ENCODE measurements around the gene CEP72.
"Not testable (repeated sequence)": the region's sequence is repeated elsewhere in the genome, so short reads cannot be mapped to it uniquely, and the experiment has no call there.

The CEP72 gene

DNA sequence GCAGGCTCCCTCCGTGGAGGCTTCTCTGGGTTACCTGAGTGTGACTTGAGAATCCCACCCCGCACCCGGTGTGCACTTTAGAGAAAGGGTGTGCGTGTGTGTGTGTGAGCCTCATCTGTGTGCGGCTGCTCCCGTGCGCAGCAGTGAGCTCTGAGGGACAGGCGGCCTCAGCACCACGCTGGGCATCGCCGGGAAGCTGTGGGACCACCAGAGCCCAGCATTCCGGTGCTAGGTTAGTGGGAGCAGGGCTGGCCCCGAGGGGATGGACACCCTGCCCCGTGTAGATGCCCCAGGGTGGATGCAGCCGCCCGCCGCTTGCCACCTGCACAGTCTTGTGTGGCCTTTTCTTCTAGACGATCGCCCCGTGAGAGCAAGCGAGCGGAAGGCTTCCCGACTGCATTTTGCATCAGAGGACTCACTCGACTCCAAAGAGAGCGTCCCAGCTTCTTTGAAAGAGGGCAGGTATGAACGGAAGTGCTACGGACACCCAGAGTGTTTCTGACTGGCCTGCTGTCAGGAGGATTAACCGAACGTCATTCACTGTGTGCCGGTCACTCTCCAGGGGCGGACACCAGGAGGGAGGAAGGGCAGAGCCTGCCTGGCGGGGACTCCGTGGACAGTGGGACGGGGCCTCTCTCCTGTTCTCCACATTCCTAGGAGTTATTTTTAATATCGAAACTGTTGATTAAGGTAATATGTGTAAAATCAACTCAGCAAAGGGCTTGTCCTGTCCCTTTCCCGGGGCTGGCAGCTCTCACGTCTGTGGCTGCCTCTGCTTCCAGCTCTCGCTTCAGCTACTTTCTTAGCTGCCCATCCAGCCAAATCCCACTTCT lies 12.2 kb downstream of the CEP72 start:
- ATAC-seq = no peak
- H3K36me3 Mint-ChIP-seq (ENCODE audit: low read depth) = peaks cover 37% of the 10 kb centered on the region
- H3K9me3 Mint-ChIP-seq = no peaks in the 10 kb centered on the region
- H3K4me1 Mint-ChIP-seq = no peaks in the 10 kb centered on the region
- H3K4me3 Mint-ChIP-seq = no peak overlapping the region
- no peak overlapping the region for H3K27ac Mint-ChIP-seq
- H3K27me3 Mint-ChIP-seq = no peaks in the 10 kb centered on the region
- DNase-seq = no peak

DNA sequence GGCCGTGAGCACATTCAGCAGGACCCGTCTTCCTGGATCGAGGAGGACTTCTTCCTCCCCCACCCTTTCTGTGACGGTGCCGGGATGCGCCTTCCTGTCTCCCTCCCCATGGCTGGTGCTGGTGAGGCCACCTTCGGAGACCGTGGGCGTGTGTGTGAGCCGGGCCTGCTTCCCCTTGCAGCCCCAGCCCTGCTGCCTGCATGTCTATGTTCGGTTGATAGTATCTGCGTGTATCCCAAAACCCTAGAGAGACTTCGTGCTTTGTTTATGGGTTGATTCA lies 12.8 kb downstream of the CEP72 start:
- Mint-ChIP-seq H3K27ac (no peak overlapping the region), H3K4me3 (no peak overlapping the region), H3K36me3 (ENCODE audit: low read depth) (peaks cover 33% of the 10 kb centered on the region), H3K4me1 (no peaks in the 10 kb centered on the region), H3K27me3 (no peaks in the 10 kb centered on the region), H3K9me3 (no peaks in the 10 kb centered on the region)
- ATAC-seq (no peak), DNase-seq (no peak)

DNA sequence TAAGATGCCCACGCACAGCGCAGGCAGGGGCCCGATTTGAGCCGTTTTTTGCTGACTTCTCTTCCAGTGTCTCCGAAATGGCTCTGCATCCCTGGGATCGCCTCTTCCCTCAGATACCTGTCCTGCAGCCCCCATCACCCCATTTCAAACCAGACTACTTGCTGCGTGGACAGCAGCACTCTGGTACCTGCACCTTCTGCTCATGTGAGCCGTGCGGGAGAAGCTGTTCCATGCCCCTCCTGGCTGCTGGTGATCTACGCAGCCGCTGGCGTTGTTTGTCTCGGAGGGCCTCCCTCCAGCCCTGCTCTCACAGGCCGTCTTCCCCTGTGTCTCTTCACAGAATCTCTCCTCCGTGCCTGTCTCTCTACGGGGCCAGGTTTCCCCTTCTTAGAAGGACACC lies 13.4 kb downstream of the CEP72 start:
- Mint-ChIP-seq H3K4me3 (no peak overlapping the region), H3K36me3 (ENCODE audit: low read depth) (peaks cover 29% of the 10 kb centered on the region), H3K9me3 (no peaks in the 10 kb centered on the region), H3K4me1 (no peaks in the 10 kb centered on the region), H3K27me3 (no peaks in the 10 kb centered on the region), H3K27ac (no peak overlapping the region)
- no peak for DNase-seq
- ATAC-seq = no peak

DNA sequence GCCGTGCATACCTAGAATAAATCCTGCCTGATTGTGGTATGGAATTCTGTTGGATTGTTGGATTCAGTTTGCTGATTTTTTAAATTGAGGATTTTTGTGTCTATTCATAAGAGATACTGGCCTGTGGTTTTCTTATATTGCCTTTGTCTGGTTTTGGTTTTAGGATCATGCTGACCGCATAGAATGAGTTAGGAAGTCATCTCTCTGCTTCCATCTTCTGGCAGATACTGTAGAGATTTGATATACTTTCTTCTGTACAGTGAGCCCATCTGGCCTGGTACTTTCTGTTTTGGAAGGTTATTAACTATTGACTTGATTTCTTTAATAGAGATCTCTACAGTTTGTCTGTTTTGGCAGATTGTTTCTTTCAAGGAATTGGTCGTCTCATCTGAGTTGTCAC lies 14.7 kb downstream of the CEP72 start:
- Mint-ChIP-seq H3K27ac (no peak overlapping the region), H3K36me3 (ENCODE audit: low read depth) (peaks cover 25% of the 10 kb centered on the region), H3K4me1 (no peaks in the 10 kb centered on the region), H3K27me3 (no peaks in the 10 kb centered on the region), H3K4me3 (no peak overlapping the region), H3K9me3 (no peaks in the 10 kb centered on the region)
- ATAC-seq (no peak), DNase-seq (no peak)

DNA sequence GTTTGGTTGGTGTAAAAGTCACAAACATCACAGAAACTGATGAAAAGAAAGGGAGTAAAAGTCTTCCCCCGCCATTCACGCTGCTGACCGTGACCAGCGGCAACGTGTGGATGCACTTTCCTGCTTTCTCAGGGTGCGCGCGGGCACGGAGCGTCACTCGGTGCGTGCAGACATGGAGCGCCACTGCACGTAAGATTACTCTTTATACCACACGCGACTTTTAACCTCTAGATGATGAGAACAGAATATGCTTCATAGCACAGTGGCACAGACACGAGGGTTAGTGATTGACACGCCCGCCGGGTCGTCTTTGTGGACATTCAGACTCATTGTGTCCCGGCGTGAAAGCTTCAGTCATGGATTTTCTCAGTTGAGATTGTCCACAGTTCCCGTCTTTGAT lies 15.7 kb downstream of the CEP72 start:
- no peak overlapping the region for H3K27ac Mint-ChIP-seq
- ATAC-seq (no peak), DNase-seq (no peak)
- no peaks in the 10 kb centered on the region for H3K27me3 Mint-ChIP-seq
- H3K4me1 Mint-ChIP-seq = no peaks in the 10 kb centered on the region
- H3K9me3 Mint-ChIP-seq = no peaks in the 10 kb centered on the region
- peaks cover 21% of the 10 kb centered on the region for H3K36me3 Mint-ChIP-seq (ENCODE audit: low read depth)
- no peak overlapping the region for H3K4me3 Mint-ChIP-seq

DNA sequence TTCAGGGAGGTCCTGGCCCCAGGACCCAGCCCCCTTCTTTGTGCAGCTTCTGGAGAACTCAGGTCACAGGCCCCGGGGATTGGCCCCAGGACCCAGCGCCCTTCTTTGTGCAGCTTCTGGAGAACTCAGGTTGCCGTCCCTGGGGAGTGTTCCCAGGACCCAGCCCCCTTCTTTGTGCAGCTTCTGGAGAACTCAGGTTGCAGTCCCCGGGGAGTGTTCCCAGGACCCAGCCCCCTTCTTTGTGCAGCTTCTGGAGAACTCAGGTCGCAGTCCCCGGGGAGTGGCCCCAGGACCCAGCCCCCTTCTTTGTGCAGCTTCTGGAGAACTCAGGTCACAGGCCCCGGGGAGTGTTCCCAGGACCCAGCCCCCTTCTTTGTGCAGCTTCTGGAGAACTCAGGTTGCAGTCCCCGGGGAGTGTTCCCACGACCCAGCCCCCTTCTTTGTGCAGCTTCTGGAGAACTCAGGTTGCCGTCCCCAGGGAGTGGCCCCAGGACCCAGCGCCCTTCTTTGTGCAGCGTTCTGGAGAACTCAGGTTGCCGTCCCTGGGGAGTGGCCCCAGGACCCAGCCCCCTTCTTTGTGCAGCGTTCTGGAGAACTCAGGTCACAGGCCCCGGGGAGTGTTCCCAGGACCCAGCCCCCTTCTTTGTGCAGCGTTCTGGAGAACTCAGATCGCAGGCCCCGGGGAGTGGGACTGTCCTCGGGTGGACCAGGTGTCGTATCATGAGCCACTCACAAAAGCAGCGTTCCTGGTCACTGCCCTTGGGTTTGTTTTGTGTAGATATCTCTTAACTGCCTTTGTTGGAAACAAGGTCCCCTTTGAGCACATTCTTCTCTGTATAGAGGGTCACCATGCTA lies 16.4 kb downstream of the CEP72 start:
- H3K36me3 Mint-ChIP-seq (ENCODE audit: low read depth) = peaks cover 20% of the 10 kb centered on the region
- H3K27ac Mint-ChIP-seq, H3K27me3 Mint-ChIP-seq, H3K4me1 Mint-ChIP-seq, H3K4me3 Mint-ChIP-seq, DNase-seq, ATAC-seq, H3K9me3 Mint-ChIP-seq: not testable (repeated sequence)

DNA sequence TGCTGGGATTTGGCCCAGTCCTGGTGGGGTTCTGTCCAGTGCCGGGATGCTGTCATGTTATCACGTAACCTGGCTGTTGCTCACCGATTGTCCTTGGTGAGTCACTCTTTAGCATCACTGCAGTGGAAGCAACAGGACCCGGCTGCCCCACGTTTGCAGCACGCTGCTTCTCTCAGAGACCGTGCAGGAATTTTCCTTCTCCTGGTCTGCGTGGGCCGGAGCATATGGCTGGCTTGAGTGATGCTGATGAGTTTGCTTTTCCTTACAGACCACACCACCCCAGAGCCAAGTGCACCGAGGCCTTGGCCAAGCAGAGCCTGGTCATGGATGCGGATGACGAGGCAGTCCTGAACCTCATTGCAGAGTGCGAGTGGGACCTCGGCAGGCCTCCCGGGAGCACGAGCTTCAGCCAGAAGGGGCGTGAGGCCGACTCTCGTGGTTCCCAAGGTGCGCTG lies 21.4 kb downstream of the CEP72 start:
- Mint-ChIP-seq H3K27ac (no peak overlapping the region), H3K9me3 (no peaks in the 10 kb centered on the region), H3K36me3 (ENCODE audit: low read depth) (peaks cover 32% of the 10 kb centered on the region), H3K4me1 (no peaks in the 10 kb centered on the region), H3K27me3 (no peaks in the 10 kb centered on the region), H3K4me3 (no peak overlapping the region)
- ATAC-seq = no peak
- no peak for DNase-seq

DNA sequence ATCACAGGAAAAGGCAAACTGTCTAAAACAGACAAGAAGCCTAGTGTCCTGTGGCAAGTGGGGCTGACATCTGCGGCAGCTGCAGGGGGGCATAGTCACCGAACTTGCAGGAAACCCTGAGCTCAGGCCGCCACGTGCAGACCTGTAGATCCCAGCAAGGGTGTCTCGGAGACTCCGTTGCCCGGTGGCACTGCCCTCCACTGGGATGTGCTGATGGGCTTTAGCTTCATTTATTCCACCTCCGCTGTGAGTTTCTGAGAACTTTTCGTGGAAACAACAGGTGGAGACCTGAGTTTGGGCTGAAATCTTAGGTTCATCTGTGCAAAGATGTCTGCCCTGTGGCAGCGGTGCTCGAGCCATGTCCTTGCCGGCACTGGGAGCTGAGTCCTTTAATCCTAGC lies 22.1 kb downstream of the CEP72 start:
- Mint-ChIP-seq H3K27me3 (no peaks in the 10 kb centered on the region), H3K36me3 (ENCODE audit: low read depth) (peaks cover 29% of the 10 kb centered on the region)

DNA sequence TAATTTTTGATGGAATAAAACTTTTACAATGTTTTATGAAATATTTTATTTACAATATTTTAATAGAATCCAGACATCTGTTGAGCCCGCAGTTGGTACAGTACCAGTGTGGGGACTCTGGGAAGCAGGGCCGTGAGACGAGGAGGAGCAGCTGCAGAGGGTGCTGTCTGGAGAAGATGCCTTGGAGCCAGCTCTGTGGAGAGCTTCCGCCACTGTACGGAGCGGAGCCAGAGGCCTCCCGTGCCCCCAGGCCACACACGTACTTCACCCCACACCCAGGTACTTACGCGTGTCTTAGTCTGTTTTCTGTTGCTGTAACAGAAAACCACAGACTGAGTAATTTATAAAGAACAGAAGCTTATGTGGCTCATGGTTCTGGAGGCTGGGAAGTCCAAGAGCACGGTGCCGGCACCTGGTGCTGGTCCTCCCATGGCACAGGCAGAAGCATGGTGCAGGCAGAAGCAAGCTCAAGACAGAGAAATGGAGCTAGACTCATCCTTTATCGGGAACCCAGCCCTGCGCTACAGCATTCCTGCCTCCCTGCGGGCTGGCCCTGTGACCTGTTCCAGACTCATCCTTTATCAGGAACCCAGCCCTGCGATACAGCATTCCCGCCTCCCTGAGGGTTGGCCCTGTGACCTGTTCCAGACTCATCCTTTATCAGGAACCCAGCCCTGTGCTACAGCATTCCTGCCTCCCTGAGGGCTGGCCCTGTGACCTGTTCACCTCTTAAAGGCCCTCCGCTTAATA lies 23.3 kb downstream of the CEP72 start:
- no peaks in the 10 kb centered on the region for H3K9me3 Mint-ChIP-seq
- no peak for ATAC-seq
- DNase-seq = no peak
- no peaks in the 10 kb centered on the region for H3K27me3 Mint-ChIP-seq
- peaks cover 34% of the 10 kb centered on the region for H3K36me3 Mint-ChIP-seq (ENCODE audit: low read depth)
- H3K4me3 Mint-ChIP-seq = no peak overlapping the region
- no peaks in the 10 kb centered on the region for H3K4me1 Mint-ChIP-seq
- H3K27ac Mint-ChIP-seq = no peak overlapping the region

More for the DNA sequence above, 22.1 kb downstream of the CEP72 start:
- H3K4me1 Mint-ChIP-seq = no peaks in the 10 kb centered on the region
- DNase-seq (no peak), ATAC-seq (no peak)
- H3K27ac Mint-ChIP-seq = no peak overlapping the region
- no peak overlapping the region for H3K4me3 Mint-ChIP-seq
- H3K9me3 Mint-ChIP-seq = no peaks in the 10 kb centered on the region

DNA sequence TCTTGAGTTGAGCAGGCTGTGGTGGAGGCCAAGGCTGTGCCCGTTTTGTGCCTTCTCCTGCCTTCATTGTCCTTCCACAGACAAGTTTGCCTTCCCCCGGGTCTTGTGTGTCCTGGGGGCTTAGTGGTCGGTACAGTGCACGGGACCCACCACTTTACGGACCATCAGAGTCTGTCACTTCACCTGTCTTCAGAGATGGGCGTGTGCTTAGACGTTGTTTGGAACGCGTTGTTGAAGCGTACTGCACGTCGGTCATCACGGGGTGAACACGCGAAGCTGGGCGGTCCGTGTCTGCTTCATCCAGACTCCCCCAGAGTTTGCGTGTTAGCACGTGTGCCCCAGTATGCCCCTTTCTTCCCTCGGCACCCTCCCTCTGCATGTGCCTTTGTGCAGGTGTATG lies 24.8 kb downstream of the CEP72 start:
- no peaks in the 10 kb centered on the region for H3K4me1 Mint-ChIP-seq
- DNase-seq = no peak
- H3K27ac Mint-ChIP-seq = no peak overlapping the region
- no peak for ATAC-seq
- H3K4me3 Mint-ChIP-seq = no peak overlapping the region
- peaks cover 34% of the 10 kb centered on the region for H3K36me3 Mint-ChIP-seq (ENCODE audit: low read depth)
- H3K9me3 Mint-ChIP-seq = no peaks in the 10 kb centered on the region
- H3K27me3 Mint-ChIP-seq = no peaks in the 10 kb centered on the region

DNA sequence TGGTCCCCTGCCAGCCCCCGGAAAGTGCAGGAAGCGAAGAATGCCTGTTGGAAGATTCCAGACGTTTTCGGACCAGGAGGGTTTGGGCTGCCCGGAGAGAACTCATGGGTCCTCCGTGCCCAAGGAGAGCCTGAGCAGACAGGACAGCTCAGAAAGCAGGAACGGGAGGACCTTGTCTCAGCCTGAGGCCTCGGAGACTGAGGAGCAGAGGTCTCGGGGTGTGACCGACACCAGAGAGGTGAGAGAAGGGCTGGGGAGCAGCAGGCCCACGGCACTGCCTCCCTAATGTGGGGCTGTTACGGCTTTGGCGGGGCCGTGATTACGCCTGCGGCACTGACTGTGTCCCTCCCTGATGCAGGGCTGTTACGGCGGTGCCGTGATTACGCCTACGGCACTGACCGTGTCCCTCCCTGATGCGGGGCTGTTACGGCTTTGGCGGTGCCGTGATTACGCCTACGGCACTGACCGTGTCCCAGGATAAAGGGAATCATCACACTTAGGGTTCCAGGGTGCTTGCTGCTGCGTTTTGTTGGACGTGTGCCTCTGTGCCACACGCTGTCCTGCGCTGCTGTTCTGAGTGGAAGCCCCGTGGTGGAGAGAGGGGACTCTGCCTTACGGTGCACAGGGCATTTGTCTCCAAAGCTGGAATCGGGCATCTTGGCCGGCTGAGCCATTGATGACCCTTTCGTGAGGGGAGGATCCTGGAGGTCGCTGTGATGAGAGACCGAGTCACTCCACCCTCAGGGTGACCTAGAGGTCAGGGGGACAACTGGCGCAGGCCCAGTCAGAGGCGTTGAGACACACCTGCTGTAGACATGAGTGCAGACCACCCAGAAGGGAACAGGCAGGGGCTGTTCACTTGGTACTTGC lies 25.7 kb downstream of the CEP72 start:
- Mint-ChIP-seq H3K4me3 (no peak overlapping the region), H3K27me3 (no peaks in the 10 kb centered on the region), H3K27ac (no peak overlapping the region), H3K36me3 (ENCODE audit: low read depth) (peaks cover 34% of the 10 kb centered on the region), H3K4me1 (no peaks in the 10 kb centered on the region), H3K9me3 (no peaks in the 10 kb centered on the region)
- DNase-seq (no peak), ATAC-seq (no peak)

DNA sequence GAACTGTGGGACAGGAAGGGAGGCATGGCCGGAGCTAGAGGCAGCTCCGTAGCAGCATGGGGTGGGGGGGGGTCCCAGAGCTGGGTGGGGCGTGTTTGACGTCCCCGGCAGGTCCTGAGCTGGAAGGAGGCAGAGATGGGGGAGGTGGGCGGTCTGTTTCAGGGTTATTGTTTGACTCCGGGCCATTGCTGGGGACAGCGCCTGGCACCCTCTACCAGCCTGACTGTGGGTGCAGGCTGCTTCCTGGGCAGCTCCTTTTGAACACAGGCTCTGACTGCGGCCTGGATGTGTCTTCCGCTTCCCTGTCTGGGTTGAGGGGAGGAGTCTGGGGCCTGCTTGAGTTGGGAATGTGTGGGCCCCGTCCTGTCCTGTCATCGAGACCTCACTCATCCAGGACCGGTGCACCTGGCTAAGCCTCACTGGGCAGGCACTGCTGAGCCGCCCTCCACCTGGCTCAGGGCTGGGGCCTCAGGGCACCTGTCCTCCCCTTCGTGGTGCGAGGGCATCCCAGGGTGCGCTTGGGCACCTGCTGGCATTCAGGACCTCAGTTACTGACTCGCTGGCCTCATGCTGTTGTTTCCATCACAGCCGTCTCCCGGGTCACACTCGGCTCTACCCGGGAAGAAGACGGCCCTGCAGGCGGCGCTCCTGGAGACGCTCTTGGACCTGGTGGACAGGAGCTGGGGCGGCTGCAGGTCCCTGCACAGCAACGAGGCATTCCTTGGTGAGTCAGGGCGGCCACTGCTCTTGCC lies 26.5 kb downstream of the CEP72 start:
- no peak overlapping the region for H3K4me3 Mint-ChIP-seq

DNA sequence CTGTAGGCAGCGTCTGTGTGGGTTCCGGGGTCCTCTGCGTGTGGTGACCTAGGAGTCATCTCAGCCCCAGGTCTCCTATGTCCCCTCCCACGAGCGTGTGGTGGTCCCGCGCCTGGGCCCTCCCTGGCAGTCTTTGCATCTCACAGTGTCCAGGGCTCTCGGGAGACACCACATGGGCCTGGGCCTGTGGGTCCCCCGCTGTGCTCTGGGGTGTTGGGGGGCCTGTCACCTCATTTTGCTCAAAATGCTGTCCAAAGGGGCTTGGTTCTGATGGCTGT lies 27.1 kb downstream of the CEP72 start:
- H3K27me3 Mint-ChIP-seq = no peaks in the 10 kb centered on the region
- DNase-seq (no peak), ATAC-seq (no peak)
- no peak overlapping the region for H3K27ac Mint-ChIP-seq
- H3K4me3 Mint-ChIP-seq = no peak overlapping the region
- no peaks in the 10 kb centered on the region for H3K9me3 Mint-ChIP-seq
- H3K4me1 Mint-ChIP-seq = peaks cover 2% of the 10 kb centered on the region
- peaks cover 34% of the 10 kb centered on the region for H3K36me3 Mint-ChIP-seq (ENCODE audit: low read depth)

More for the DNA sequence above, 26.5 kb downstream of the CEP72 start:
- ATAC-seq = no peak
- Mint-ChIP-seq H3K36me3 (ENCODE audit: low read depth) (peaks cover 36% of the 10 kb centered on the region), H3K4me1 (no peaks in the 10 kb centered on the region), H3K27ac (no peak overlapping the region), H3K9me3 (no peaks in the 10 kb centered on the region), H3K27me3 (no peaks in the 10 kb centered on the region)
- no peak for DNase-seq
